GOT3 (cell line): ENCODE results near the gene SULT2A1.
"Not testable (repeated sequence)": the region's sequence is repeated elsewhere in the genome, so short reads cannot be mapped to it uniquely, and the experiment has no call there.

Experiments used
- DNase-seq: peaks from one replicate; lab custom pipeline; 2025; ENCODE audit warnings: mixed read lengths; lab: John Stamatoyannopoulos, UW

SULT2A1 gene

GRCh38 chr19:47886010-47886559, at the start of gene SULT2A1:
TSS of gene SULT2A1 (minus strand) at chr19:47886315. CDS start at chr19:47886257, 58 bp downstream.
- no peak for DNase-seq

- not testable (repeated sequence) for DNase-seq
These were observed 42.5 kb upstream of the SULT2A1 start for GRCh38 chr19:47928581-47928980.

- DNase-seq = not testable (repeated sequence)
These were observed 34.0 kb upstream of the SULT2A1 start for GRCh38 chr19:47920107-47920506.

- not testable (repeated sequence) for DNase-seq
These were observed 24.1 kb upstream of the SULT2A1 start for GRCh38 chr19:47910191-47910590.

GRCh38 chr19:47909350-47909749, 23.2 kb upstream of the SULT2A1 start:
- DNase-seq = not testable (repeated sequence)

GRCh38 chr19:47901370-47901769, 15.3 kb upstream of the SULT2A1 start:
- DNase-seq = no peak

- DNase-seq = no peak
These were observed 13.2 kb upstream of the SULT2A1 start for GRCh38 chr19:47899335-47899734.

GRCh38 chr19:47897861-47898260, 11.7 kb upstream of the SULT2A1 start:
- DNase-seq = no peak

GRCh38 chr19:47896773-47897172, 10.7 kb upstream of the SULT2A1 start:
- no peak for DNase-seq

GRCh38 chr19:47896019-47896418, 9.9 kb upstream of the SULT2A1 start:
- DNase-seq = no peak

GRCh38 chr19:47895165-47895782, 9.2 kb upstream of the SULT2A1 start:
- DNase-seq = no peak

- no peak for DNase-seq
These were observed 6.0 kb upstream of the SULT2A1 start for GRCh38 chr19:47891923-47892666.

- DNase-seq = no peak
These were observed 5.5 kb upstream of the SULT2A1 start for GRCh38 chr19:47891622-47891922.

GRCh38 chr19:47890865-47891621, 4.9 kb upstream of the SULT2A1 start:
- no peak for DNase-seq

GRCh38 chr19:47885067-47885463, 1.1 kb downstream of the SULT2A1 start:
- DNase-seq = no peak

GRCh38 chr19:47882890-47883289, 3.2 kb downstream of the SULT2A1 start:
- no peak for DNase-seq

- DNase-seq = no peak
These were observed 4.4 kb downstream of the SULT2A1 start for GRCh38 chr19:47881757-47882156.

- not testable (repeated sequence) for DNase-seq
These were observed 6.7 kb downstream of the SULT2A1 start for GRCh38 chr19:47879385-47879784.

GRCh38 chr19:47878906-47879305, 7.2 kb downstream of the SULT2A1 start:
- DNase-seq = no peak

- DNase-seq = no peak
These were observed 20.9 kb downstream of the SULT2A1 start for GRCh38 chr19:47865166-47865565.

- peak; percentile 31 for DNase-seq
These were observed 22.6 kb downstream of the SULT2A1 start for GRCh38 chr19:47863514-47863936.

- no peak for DNase-seq
These were observed 24.5 kb downstream of the SULT2A1 start for GRCh38 chr19:47861630-47862029.
